Measurements from ENCODE around the gene PTPN3. TPM values are rescaled to one million over a fixed set of nuclear protein-coding genes. Genes with fewer than 3 reads are reported as not detected.

The PTPN3 gene
- total RNA-seq, 1 donor from 2014 or later, result 48.5 TPM

DNA sequence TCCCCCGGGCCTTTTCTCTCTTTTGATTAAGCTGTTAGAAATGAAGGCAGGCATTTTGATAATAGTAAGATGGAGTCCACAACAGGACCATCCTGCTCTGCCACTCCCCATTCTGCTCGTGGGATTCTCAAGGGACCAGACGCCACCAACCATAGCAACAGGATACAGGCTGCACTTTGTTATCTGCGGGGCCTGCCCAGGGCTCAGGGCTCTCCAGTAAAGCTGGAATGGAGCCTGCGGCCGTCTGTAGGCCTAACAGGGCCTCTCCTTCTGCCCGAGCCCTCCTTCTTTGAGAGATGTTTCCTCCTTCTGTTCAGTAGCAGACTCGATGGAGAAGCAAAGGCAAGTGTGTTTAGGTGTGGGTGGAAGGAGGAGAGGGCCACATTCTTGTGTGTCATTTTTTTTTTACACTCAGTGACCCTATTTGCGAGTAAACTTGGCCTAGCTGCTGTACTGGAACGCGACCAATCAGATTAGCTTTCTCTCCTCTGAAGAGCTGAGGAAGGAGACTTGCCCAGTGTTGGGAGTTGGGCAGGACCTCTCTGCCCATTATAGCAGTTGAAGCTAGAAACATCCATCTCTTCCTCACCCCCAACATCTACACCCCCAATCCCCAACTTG, 168.4 kb downstream of the PTPN3 start:
- peak; percentile 77 for ATAC-seq
- DNase-seq, result peak; percentile 70
- intact Hi-C loops (cut with micrococcal nuclease), result no loop called here

DNA sequence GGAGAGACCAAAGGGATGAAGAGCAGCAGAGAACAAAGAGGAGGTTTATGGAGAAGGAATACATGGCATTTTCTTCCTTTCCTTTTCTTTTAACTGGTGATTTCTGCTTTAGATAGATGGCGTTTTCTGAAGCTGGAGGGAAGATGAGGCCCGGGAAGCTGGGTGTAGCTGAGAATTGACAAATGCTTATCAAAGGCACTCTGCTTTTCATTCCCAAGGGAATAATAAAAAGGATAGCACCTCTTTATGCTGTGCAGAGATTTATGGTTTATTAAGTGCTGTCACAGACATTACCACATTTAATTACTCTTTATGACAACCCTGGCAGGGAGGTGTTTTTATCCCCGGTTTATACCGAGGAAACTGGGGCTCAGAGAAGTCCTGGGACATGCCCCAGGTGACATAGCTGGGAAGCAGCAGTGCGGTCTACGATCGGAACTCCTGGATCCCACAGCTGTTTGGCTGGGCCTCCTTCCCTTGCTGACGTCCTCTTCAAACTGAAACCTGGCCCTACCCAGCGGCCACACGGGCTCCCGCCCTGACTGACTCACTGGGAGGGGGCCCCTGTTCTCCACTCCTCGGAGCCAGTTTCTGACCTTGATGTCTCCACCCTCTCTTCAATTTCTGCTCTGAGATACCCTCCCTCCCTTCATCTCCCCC, 169.0 kb downstream of the PTPN3 start:
- peak; percentile 58 for ATAC-seq
- intact Hi-C loops (cut with micrococcal nuclease), result no loop called here
- peak; percentile 54 for DNase-seq

Small RNAs within 50 kb of the gene (microRNA-seq; reads per million reads assigned to microRNA genes)
- gene MIR3927 (ENCODE audit: borderline number of aligned reads), result not detected

Other genes with a start within 250 kb of the PTPN3 start
- 8.9 TPM for gene EPB41L4B, start 177.2 kb downstream of the PTPN3 start, total RNA-seq